AG08396 (cell line): Measurements from ENCODE around the gene AFDN.

Experiments
- DNase-seq: peaks from one replicate; pipeline ENCODE4 v3.0.0; 2012; ENCODE audit warnings: low spot score, mixed read lengths

The AFDN gene

GRCh38 chr6:167826896-167827582 is at the start of gene AFDN:
Gene AFDN, plus strand, starts transcription at chr6:167826911. Its CDS starts 222 bp downstream, at chr6:167827133.
- DNase-seq = peak; percentile 73

GRCh38 chr6:167778497-167779128 is 48.1 kb upstream of the AFDN start:
- no peak for DNase-seq

- no peak for DNase-seq
Observed at GRCh38 chr6:167779129-167779992, 47.4 kb upstream of the AFDN start.

- no peak for DNase-seq
Observed at GRCh38 chr6:167779993-167780655, 46.6 kb upstream of the AFDN start.

GRCh38 chr6:167781066-167781767 is 45.5 kb upstream of the AFDN start:
- DNase-seq = no peak

GRCh38 chr6:167781868-167782267 is 44.8 kb upstream of the AFDN start:
- DNase-seq = no peak

GRCh38 chr6:167782698-167783517 is 43.8 kb upstream of the AFDN start:
- no peak for DNase-seq

GRCh38 chr6:167786853-167787675 is 39.6 kb upstream of the AFDN start:
- DNase-seq = no peak

- no peak for DNase-seq
Observed at GRCh38 chr6:167787896-167788562, 38.7 kb upstream of the AFDN start.

GRCh38 chr6:167788563-167788903 is 38.2 kb upstream of the AFDN start:
- DNase-seq = no peak

- no peak for DNase-seq
Observed at GRCh38 chr6:167789358-167789757, 37.4 kb upstream of the AFDN start.

- no peak for DNase-seq
Observed at GRCh38 chr6:167791091-167791779, 35.5 kb upstream of the AFDN start.

GRCh38 chr6:167791780-167792478 is 34.8 kb upstream of the AFDN start:
- DNase-seq = no peak

GRCh38 chr6:167793421-167793820 is 33.3 kb upstream of the AFDN start:
- DNase-seq = no peak

GRCh38 chr6:167794161-167795157 is 32.3 kb upstream of the AFDN start:
- DNase-seq = no peak

- no peak for DNase-seq
Observed at GRCh38 chr6:167795321-167795811, 31.3 kb upstream of the AFDN start.

GRCh38 chr6:167795874-167796191 is 30.9 kb upstream of the AFDN start:
- no peak for DNase-seq
